ENCODE measurements around the gene PSMG4. TPM values are rescaled to one million over a fixed set of nuclear protein-coding genes. Genes with fewer than 3 reads are reported as not detected.

Gene PSMG4
- total and polyA plus RNA-seq, 2 donors (not counting 3 experiments of a cell fraction or from before 2014, with no cell fraction given), result 31.4 to 46.0 TPM

- Histone ChIP-seq H3K4me1 (ENCODE audit: control insufficient read depth, extremely low read depth, insufficient read depth, low read length) (no peaks in the 10 kb centered on the region), H3K36me3 (ENCODE audit: control insufficient read depth in 2 of 2, extremely low read depth in 1 of 2, insufficient read depth in 2 of 2, low read length in 2 of 2) (no peaks in the 10 kb centered on the region), H3K9me1 (replicated peaks; ENCODE audit: control insufficient read depth, extremely low read depth, insufficient read depth, low read length) (no peaks in the 10 kb centered on the region), H4K20me1 (replicated peaks; ENCODE audit: control insufficient read depth, extremely low read depth, insufficient read depth, low read length) (no peaks in the 10 kb centered on the region), H3K4me2 (ENCODE audit: insufficient read depth, low read length) (no peak overlapping the region), H2AFZ (ENCODE audit: low read depth, low read length) (no peak overlapping the region), H3K9me3 (replicated peaks; ENCODE audit: control insufficient read depth, insufficient read depth, low read length) (no peaks in the 10 kb centered on the region), H3K27ac (ENCODE audit: insufficient read depth, low read depth, low read length) (no peak overlapping the region), H3K4me3 (replicated peaks in 1 of 3; ENCODE audit: insufficient read depth in 1 of 3, low read depth in 1 of 3, low read length in 3 of 3) (no peak overlapping the region), H3K27me3 (ENCODE audit: control insufficient read depth in 2 of 2, insufficient read depth in 2 of 2, low read length in 2 of 2) (peaks cover 14 to 23% of the 10 kb centered on the region in 2 experiments), H3K79me2 (ENCODE audit: control insufficient read depth, insufficient read depth, low read length) (no peaks in the 10 kb centered on the region), H3K9ac (replicated peaks; ENCODE audit: extremely low read depth, insufficient read depth, low read length) (no peak overlapping the region)
- POLR2A ChIA-PET, result no interaction called here
- CTCF ChIA-PET, result interaction anchor here (0.8 to 1.8 kb wide), 2 partner anchors 8 to 58 kb away, joined by 3 to 5 read pairs; partner anchors contain the start of gene TUBB2A
- dilution Hi-C loops (cut with MboI; ENCODE audit: extremely low pct_ligation_motif_present, low sequenced_read_pairs) (no loop called here), intact Hi-C loops (cut with micrococcal nuclease) (no loop called here)
- BruUV-seq (replicated peaks), result no TSS peak
- TF ChIP-seq POLR2A (IDR thresholded peaks at IDR 0.05; ENCODE audit: low read depth, low read length) (no peak), POLR2AphosphoS5 (IDR thresholded peaks at IDR 0.05; ENCODE audit: insufficient read depth, low read depth, low read length) (no peak)
- FAIRE-seq (no peak), DNase-seq (ENCODE audit: low read depth, low spot score) (no peak)
Measured at GRCh38 chr6:3214898-3215297, 43.8 kb upstream of the PSMG4 start.

- no peak overlapping the region for H3K4me2 ChIP-seq (ENCODE audit: insufficient read depth, low read length)
- no peak overlapping the region for H3K4me3 ChIP-seq (replicated peaks in 1 of 3; ENCODE audit: insufficient read depth in 1 of 3, low read depth in 1 of 3, low read length in 3 of 3)
- H2AFZ ChIP-seq (ENCODE audit: low read depth, low read length), result no peak overlapping the region
- intact Hi-C loops (cut with micrococcal nuclease), result no loop called here
- H3K79me2 ChIP-seq (ENCODE audit: control insufficient read depth, insufficient read depth, low read length), result no peaks in the 10 kb centered on the region
- no peaks in the 10 kb centered on the region for H3K4me1 ChIP-seq (ENCODE audit: control insufficient read depth, extremely low read depth, insufficient read depth, low read length)
- dilution Hi-C loops (cut with MboI; ENCODE audit: extremely low pct_ligation_motif_present, low sequenced_read_pairs), result no loop called here
- no peak overlapping the region for H3K9ac ChIP-seq (replicated peaks; ENCODE audit: extremely low read depth, insufficient read depth, low read length)
- no peaks in the 10 kb centered on the region for H4K20me1 ChIP-seq (replicated peaks; ENCODE audit: control insufficient read depth, extremely low read depth, insufficient read depth, low read length)
- no peak overlapping the region for H3K27ac ChIP-seq (ENCODE audit: insufficient read depth, low read depth, low read length)
- H3K9me3 ChIP-seq (replicated peaks; ENCODE audit: control insufficient read depth, insufficient read depth, low read length), result no peaks in the 10 kb centered on the region
- FAIRE-seq (no peak), DNase-seq (ENCODE audit: low read depth, low spot score) (no peak)
- H3K9me1 ChIP-seq (replicated peaks; ENCODE audit: control insufficient read depth, extremely low read depth, insufficient read depth, low read length), result no peaks in the 10 kb centered on the region
- peaks cover 20 to 31% of the 10 kb centered on the region in 2 experiments for H3K27me3 ChIP-seq (ENCODE audit: control insufficient read depth in 2 of 2, insufficient read depth in 2 of 2, low read length in 2 of 2)
- no peaks in the 10 kb centered on the region for H3K36me3 ChIP-seq (ENCODE audit: control insufficient read depth in 2 of 2, extremely low read depth in 1 of 2, insufficient read depth in 2 of 2, low read length in 2 of 2)
- no peak for TF ChIP-seq CTCF (IDR thresholded peaks at IDR 0.05; ENCODE audit: extremely low read depth in 1 of 2, insufficient read depth in 1 of 2, low read depth in 1 of 2, low read length in 2 of 2)
- no peak for TF ChIP-seq POLR2AphosphoS5 (IDR thresholded peaks at IDR 0.05; ENCODE audit: insufficient read depth, low read depth, low read length)
- no peak for TF ChIP-seq MAX (IDR thresholded peaks at IDR 0.05; ENCODE audit: insufficient read depth, insufficient read length)
- CTCF ChIA-PET, result interaction anchor here (1.3 to 1.4 kb wide), 2 partner anchors 10 to 14 kb away, joined by 3 to 4 read pairs; no protein-coding TSS in a partner anchor
- POLR2A ChIA-PET, result no interaction called here
- BruUV-seq (replicated peaks), result no TSS peak
Measured at GRCh38 chr6:3217286-3217685, 41.5 kb upstream of the PSMG4 start.
